K562 (cell line): ENCODE measurements around the gene TUBB4B.

ENCODE experiments used
- CCAR2 ChIP-seq: fragments of 200-400 bp; formaldehyde crosslinking; IDR thresholded peaks from 2 replicates; pipeline ENCODE4 v1.6.1; 2017; ENCODE audit warnings: mild to moderate bottlenecking, low read depth, low read length
- EHMT2 ChIP-seq: fragments of 450-650 bp; IDR thresholded peaks from 2 replicates; pipeline ENCODE4 v1.6.1; 2018; ENCODE audit warnings: antibody characterized with exemption
- EZH2 ChIP-seq: IDR thresholded peaks from 2 replicates; pipeline ENCODE4 v1.6.1; 2012; ENCODE audit warnings: low read depth, mild to moderate bottlenecking, inconsistent platforms, low read length, borderline replicate concordance
- SREBF2 ChIP-seq: sonication (generic); formaldehyde crosslinking; IDR thresholded peaks from 2 replicates; pipeline ENCODE4 v1.4.0; 2020; ENCODE audit warnings: mild to moderate bottlenecking, missing genetic modification reagents
- TEAD2 ChIP-seq: fragments of 450-650 bp; IDR thresholded peaks from 2 replicates; pipeline ENCODE4 v1.6.1; 2016; ENCODE audit warnings: missing genetic modification characterization, control low read depth, missing compliant biosample characterization
- ZFP36 ChIP-seq: fragments of 150-350 bp; IDR thresholded peaks from 2 replicates; pipeline ENCODE4 v1.6.1; 2018; ENCODE audit warnings: low read length, low read depth; ENCODE audit not compliant: partially characterized antibody
- TF ChIP-seq, protein P1 (sequence below), 2 experiments: IDR thresholded peaks; 2 replicates each; pipeline ENCODE4 v1.6.1; 2012; ENCODE audit warnings: improper control_type of control experiment in 2 of 2, low read depth in 2 of 2, low read length in 2 of 2, borderline replicate concordance in 1 of 2
- TF ChIP-seq, protein P2 (sequence below), 3 experiments: fragments of 200-800 bp in 1 of 3; sonication (Bioruptor generic) in 1 of 3; sonication (generic) in 1 of 3; formaldehyde crosslinking in 1 of 3; IDR thresholded peaks; 2 replicates each; pipeline versions ENCODE4 v1.6.1 to v1.8.0; 2016 to 2022; ENCODE audit warnings: mild to moderate bottlenecking in 2 of 3, missing compliant biosample characterization in 2 of 3, missing genetic modification characterization in 2 of 3, missing genetic modification reagents in 1 of 3
- TF ChIP-seq, protein P3 (sequence below): fragments of 450-650 bp; conservative IDR thresholded peaks from 2 replicates; pipeline ENCODE4 v1.6.1; 2016; ENCODE audit warnings: missing genetic modification characterization, low read depth, mild to moderate bottlenecking, missing compliant biosample characterization, moderate library complexity

DNA sequence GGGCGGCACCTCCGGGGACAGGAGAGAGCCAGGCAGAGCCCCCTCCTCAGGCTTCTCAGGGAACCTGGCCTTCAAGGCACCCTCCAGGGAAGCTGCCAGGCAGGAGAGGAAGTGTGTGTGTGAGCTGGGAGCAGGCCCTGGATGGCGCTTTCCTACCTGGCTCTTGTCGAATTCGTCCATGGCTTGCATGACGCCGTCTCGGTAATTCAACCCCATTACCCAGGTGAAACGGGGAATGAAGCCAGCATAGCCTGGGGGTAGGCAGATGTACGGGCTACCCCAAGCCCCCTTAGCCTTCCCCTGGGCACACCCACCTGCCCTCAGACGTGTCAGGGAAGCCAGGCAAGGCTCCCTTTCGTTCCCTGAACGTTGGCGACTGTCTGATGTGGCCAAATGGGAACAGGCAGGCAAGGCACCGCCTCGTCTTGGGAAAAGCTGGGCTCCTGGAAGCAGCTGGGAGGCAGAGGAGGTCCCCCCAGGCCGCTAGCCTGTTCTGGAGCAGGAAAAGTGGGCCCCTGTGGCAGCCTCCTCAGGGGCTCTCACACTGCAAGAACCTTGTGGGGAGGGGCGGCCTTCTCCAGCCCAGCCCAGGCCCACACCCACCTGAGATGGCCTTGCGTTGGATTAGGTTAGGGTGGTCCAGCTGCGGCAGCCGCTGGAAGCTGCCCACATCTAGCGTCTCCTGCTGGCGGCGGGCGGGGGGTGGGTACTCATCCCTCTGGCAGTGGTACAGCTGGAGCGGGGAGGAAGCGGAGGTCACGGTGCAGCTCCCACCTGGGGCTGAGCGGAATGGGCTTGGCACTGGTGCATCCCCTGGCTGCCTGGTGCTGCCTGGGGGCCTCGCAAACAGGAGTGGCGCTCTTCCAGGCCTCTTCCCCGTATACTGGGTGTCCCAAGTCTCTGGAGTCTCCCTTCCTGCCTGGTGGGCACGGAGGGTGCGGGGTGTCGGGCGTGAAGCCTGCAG is 3.7 kb downstream of the TUBB4B start:
- TF ChIP-seq ZFP36, result no peak
- no peak for TF ChIP-seq EZH2
- TF ChIP-seq, protein P1, sequence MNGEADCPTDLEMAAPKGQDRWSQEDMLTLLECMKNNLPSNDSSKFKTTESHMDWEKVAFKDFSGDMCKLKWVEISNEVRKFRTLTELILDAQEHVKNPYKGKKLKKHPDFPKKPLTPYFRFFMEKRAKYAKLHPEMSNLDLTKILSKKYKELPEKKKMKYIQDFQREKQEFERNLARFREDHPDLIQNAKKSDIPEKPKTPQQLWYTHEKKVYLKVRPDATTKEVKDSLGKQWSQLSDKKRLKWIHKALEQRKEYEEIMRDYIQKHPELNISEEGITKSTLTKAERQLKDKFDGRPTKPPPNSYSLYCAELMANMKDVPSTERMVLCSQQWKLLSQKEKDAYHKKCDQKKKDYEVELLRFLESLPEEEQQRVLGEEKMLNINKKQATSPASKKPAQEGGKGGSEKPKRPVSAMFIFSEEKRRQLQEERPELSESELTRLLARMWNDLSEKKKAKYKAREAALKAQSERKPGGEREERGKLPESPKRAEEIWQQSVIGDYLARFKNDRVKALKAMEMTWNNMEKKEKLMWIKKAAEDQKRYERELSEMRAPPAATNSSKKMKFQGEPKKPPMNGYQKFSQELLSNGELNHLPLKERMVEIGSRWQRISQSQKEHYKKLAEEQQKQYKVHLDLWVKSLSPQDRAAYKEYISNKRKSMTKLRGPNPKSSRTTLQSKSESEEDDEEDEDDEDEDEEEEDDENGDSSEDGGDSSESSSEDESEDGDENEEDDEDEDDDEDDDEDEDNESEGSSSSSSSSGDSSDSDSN (IDR thresholded peaks at IDR 0.05; ENCODE audit: borderline replicate concordance in 1 of 2, low read depth in 2 of 2, low read length in 2 of 2), result no peak
- TF ChIP-seq, protein P2, sequence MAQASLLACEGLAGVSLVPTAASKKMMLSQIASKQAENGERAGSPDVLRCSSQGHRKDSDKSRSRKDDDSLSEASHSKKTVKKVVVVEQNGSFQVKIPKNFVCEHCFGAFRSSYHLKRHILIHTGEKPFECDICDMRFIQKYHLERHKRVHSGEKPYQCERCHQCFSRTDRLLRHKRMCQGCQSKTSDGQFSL (CRISPR knock-in tag; IDR thresholded peaks at IDR 0.05), result no peak
- TF ChIP-seq, protein P2 (tag; IDR thresholded peaks at IDR 0.05), result no peak
- TF ChIP-seq, protein P3, sequence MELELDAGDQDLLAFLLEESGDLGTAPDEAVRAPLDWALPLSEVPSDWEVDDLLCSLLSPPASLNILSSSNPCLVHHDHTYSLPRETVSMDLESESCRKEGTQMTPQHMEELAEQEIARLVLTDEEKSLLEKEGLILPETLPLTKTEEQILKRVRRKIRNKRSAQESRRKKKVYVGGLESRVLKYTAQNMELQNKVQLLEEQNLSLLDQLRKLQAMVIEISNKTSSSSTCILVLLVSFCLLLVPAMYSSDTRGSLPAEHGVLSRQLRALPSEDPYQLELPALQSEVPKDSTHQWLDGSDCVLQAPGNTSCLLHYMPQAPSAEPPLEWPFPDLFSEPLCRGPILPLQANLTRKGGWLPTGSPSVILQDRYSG (tag), result no peak
- TF ChIP-seq TEAD2, result no peak
- no peak for TF ChIP-seq CCAR2
- TF ChIP-seq SREBF2 (CRISPR knock-in tag), result no peak
- no peak for TF ChIP-seq EHMT2
